Fibroblast of lung (primary cell): ENCODE results near the gene NCR3LG1. TPM values are rescaled to one million over a fixed set of nuclear protein-coding genes. Genes with fewer than 3 reads are reported as not detected.

Experiments
- DNase-seq, 2 donors: peaks; one replicate each; pipeline versions ENCODE4 v3.0.0 to v3.0.0-alpha.2; 2010; ENCODE audit warnings: low read depth in 2 of 2
- H2AFZ ChIP-seq: 2 replicates; pipeline ENCODE4 v1.5.1; 2012; ENCODE audit warnings: low read length, control low read depth, inconsistent platforms
- H3K27ac ChIP-seq: 2 replicates; pipeline ENCODE4 v1.5.1; 2011; ENCODE audit warnings: low read length, control low read depth; ENCODE audit not compliant: insufficient read depth
- H3K27me3 ChIP-seq: 2 replicates; pipeline ENCODE4 v1.5.1; 2011; ENCODE audit warnings: mild to moderate bottlenecking, low read length; ENCODE audit not compliant: control insufficient read depth, insufficient read depth
- H3K36me3 ChIP-seq: 2 replicates; pipeline ENCODE4 v1.5.1; 2011; ENCODE audit warnings: low read length; ENCODE audit not compliant: control insufficient read depth, insufficient read depth
- H3K4me1 ChIP-seq: 2 replicates; pipeline ENCODE4 v1.5.1; 2011; ENCODE audit warnings: low read length; ENCODE audit not compliant: control insufficient read depth, insufficient read depth; ENCODE audit errors: extremely low read depth
- H3K4me2 ChIP-seq: 2 replicates; pipeline ENCODE4 v1.5.1; 2011; ENCODE audit warnings: low read length, control low read depth; ENCODE audit not compliant: insufficient read depth; ENCODE audit errors: extremely low read depth
- H3K4me3 ChIP-seq, 4 experiments: fragments of 200-600 bp in 1 of 4; sonication (generic) in 1 of 4; replicated peaks in 1 of 4; 2 replicates each; pipeline ENCODE4 v1.5.1; 2011 to 2016; ENCODE audit warnings: low read length in 4 of 4, low read depth in 3 of 4, mild to moderate bottlenecking in 3 of 4, control low read depth in 2 of 4, inconsistent platforms in 1 of 4, mixed read lengths in 1 of 4; ENCODE audit not compliant: insufficient read depth in 1 of 4; ENCODE audit errors: control extremely low read depth in 1 of 4
- H3K79me2 ChIP-seq: 2 replicates; pipeline ENCODE4 v1.5.1; 2012; ENCODE audit warnings: mild to moderate bottlenecking, low read length, inconsistent platforms; ENCODE audit not compliant: control insufficient read depth, insufficient read depth
- H3K9ac ChIP-seq: 2 replicates; pipeline ENCODE4 v1.5.1; 2011; ENCODE audit warnings: mild to moderate bottlenecking, low read length, control low read depth; ENCODE audit not compliant: insufficient read depth
- H3K9me3 ChIP-seq: 2 replicates; pipeline ENCODE4 v1.5.1; 2012; ENCODE audit warnings: low read depth, low read length; ENCODE audit not compliant: control insufficient read depth, insufficient read depth
- H4K20me1 ChIP-seq: 2 replicates; pipeline ENCODE4 v1.5.1; 2011; ENCODE audit warnings: low read length; ENCODE audit not compliant: control insufficient read depth, insufficient read depth; ENCODE audit errors: extremely low read depth
- EZH2 ChIP-seq: IDR thresholded peaks from 2 replicates; pipeline ENCODE4 v1.5.1; 2012; ENCODE audit warnings: low read length, control low read depth, mild to moderate bottlenecking; ENCODE audit errors: missing control alignments
- polyA plus RNA-seq, 2 donors: library from polyadenylated mRNA; depleted of rRNA in 1 of 2; stranded (reverse) in 1 of 2; unstranded in 1 of 2; fragments of >200 nt; gene quantifications; 2 replicates each; pipeline ENCODE4 v1.2.1, GENCODE V29; 2011 to 2012; ENCODE audit warnings: missing spikeins in 1 of 2
- total RNA-seq: library from RNA; depleted of rRNA; stranded (reverse); fragments of >200 nt; gene quantifications from 2 replicates; pipeline ENCODE4 v1.2.1, GENCODE V29; 2014
- TF ChIP-seq, protein P1 (sequence below), 2 donors: IDR thresholded peaks in 1 of 2; conservative IDR thresholded peaks in 1 of 2; 1 replicate in 1 of 2; 2 replicates in 1 of 2; pipeline ENCODE4 v1.5.1; 2011 to 2012; ENCODE audit warnings: low read length in 2 of 2, control low read depth in 1 of 2, inconsistent platforms in 1 of 2, low read depth in 1 of 2, mild to moderate bottlenecking in 1 of 2

Gene NCR3LG1
- total and polyA plus RNA-seq, 2 donors (not counting 1 experiment from before 2014, with no cell fraction given): 4.5 to 6.0 TPM

DNA sequence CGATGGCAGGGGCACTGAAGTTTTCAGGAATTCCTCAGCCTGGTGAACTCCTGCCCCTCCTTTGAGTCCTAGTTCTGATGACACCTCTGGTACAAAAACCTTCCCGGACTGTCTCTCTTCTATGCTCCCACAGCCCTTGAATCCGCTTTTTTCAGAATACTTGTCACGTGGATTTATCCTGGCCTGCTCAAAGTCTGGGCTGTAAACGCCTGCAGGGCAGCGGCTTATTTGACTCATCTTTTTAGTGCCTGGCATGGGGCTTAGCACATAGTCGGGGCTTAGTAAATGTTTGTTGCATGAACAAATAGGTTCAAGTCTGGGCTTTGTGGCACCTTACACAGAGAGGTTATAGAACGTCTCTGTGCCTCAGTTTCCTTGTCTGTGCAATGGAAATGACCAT lies 50.2 kb downstream of the NCR3LG1 start:
- Histone ChIP-seq H3K36me3 (no peaks in the 10 kb centered on the region), H2AFZ (no peak overlapping the region), H3K27me3 (no peaks in the 10 kb centered on the region), H3K4me1 (no peaks in the 10 kb centered on the region), H3K4me3 (no peak overlapping the region), H3K9me3 (no peaks in the 10 kb centered on the region), H4K20me1 (no peaks in the 10 kb centered on the region), H3K27ac (no peak overlapping the region), H3K79me2 (no peaks in the 10 kb centered on the region), H3K4me2 (no peak overlapping the region), H3K9ac (no peak overlapping the region)
- DNase-seq: no peak
- TF ChIP-seq, protein P1, sequence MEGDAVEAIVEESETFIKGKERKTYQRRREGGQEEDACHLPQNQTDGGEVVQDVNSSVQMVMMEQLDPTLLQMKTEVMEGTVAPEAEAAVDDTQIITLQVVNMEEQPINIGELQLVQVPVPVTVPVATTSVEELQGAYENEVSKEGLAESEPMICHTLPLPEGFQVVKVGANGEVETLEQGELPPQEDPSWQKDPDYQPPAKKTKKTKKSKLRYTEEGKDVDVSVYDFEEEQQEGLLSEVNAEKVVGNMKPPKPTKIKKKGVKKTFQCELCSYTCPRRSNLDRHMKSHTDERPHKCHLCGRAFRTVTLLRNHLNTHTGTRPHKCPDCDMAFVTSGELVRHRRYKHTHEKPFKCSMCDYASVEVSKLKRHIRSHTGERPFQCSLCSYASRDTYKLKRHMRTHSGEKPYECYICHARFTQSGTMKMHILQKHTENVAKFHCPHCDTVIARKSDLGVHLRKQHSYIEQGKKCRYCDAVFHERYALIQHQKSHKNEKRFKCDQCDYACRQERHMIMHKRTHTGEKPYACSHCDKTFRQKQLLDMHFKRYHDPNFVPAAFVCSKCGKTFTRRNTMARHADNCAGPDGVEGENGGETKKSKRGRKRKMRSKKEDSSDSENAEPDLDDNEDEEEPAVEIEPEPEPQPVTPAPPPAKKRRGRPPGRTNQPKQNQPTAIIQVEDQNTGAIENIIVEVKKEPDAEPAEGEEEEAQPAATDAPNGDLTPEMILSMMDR (conservative IDR thresholded peaks at IDR 0.05 in 1 of 2, IDR thresholded peaks at IDR 0.05 in 1 of 2; ENCODE audit: low read depth in 1 of 2, low read length in 2 of 2): no peak
- no peak for TF ChIP-seq EZH2

DNA sequence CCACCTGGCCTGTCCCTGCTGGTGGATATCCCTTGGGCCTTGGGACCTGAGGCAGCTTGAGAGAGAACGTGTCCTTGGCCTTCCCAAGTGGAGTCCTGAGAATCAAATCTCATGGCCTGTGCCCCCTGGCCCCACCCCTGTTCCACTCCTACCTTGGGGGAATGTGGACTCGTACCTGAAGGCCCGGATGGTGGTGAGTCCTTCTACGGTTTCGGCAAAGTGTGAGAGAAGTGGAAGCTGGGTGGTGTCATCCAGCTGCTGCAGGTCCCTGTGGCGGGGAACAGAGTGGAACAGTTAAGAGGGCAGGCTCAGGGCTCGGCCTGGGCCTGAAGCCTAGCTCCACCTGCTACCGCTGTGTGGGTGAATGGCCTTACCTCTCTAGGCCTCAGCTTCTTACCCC lies 50.9 kb downstream of the NCR3LG1 start:
- TF ChIP-seq, protein P1 (conservative IDR thresholded peaks at IDR 0.05 in 1 of 2, IDR thresholded peaks at IDR 0.05 in 1 of 2; ENCODE audit: low read depth in 1 of 2, low read length in 2 of 2): no peak
- no peak for TF ChIP-seq EZH2

DNA sequence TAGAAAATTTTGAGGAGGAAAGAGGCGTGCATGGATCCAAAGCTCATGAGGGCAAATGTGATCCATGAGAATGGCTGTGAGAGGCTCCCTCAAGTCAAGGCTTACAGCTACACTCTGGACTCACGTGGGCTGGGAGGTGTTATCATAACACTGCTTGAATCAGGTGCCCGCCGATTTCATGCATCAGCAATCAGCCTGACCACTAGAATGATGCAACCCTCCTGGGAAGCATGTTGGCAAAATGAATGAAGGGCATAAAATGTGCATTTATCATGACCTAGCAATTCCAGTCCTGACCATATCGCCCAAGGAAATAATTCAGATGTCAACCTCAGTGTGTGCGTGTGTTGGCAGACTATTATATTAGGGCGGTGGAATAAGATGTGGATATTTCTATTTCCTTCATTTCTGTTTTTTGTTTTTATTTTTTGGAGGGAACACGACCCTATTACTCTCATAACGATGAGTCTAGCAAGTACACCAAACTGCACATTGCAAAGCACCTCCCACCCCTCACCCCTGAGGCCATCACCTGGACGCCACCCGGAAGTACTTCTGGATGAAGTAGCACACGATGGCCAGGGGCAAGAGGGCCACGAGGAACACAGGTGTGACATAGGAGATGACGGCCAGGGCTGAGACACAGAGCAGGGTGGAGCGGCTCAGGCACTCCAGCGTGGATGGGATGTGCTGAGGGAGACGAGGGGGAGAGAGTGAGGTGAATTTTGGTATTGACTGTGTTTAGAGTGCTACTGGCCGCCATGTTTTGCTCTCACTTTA lies 52.6 kb downstream of the NCR3LG1 start:
- H3K79me2 ChIP-seq: no peaks in the 10 kb centered on the region
- no peak overlapping the region for H3K4me3 ChIP-seq
- H4K20me1 ChIP-seq: no peaks in the 10 kb centered on the region
- H3K27ac ChIP-seq: no peak overlapping the region
- no peak for TF ChIP-seq EZH2
- TF ChIP-seq, protein P1 (conservative IDR thresholded peaks at IDR 0.05 in 1 of 2, IDR thresholded peaks at IDR 0.05 in 1 of 2; ENCODE audit: low read depth in 1 of 2, low read length in 2 of 2): no peak
- no peaks in the 10 kb centered on the region for H3K36me3 ChIP-seq
- peak in 1 of 2 donors; percentile 45 for DNase-seq
- no peak overlapping the region for H3K9ac ChIP-seq
- H3K4me2 ChIP-seq: no peak overlapping the region
- H3K9me3 ChIP-seq: no peaks in the 10 kb centered on the region
- H2AFZ ChIP-seq: no peak overlapping the region
- no peaks in the 10 kb centered on the region for H3K27me3 ChIP-seq
- H3K4me1 ChIP-seq: no peaks in the 10 kb centered on the region

More for the DNA sequence above, 50.9 kb downstream of the NCR3LG1 start:
- Histone ChIP-seq H3K36me3 (no peaks in the 10 kb centered on the region), H3K9me3 (no peaks in the 10 kb centered on the region), H3K79me2 (no peaks in the 10 kb centered on the region), H3K27ac (no peak overlapping the region), H3K4me3 (no peak overlapping the region), H3K27me3 (no peaks in the 10 kb centered on the region), H3K4me1 (no peaks in the 10 kb centered on the region), H2AFZ (no peak overlapping the region), H3K4me2 (no peak overlapping the region), H3K9ac (no peak overlapping the region), H4K20me1 (no peaks in the 10 kb centered on the region)
- DNase-seq: no peak
